PFSK-1 (cell line): Measurements from ENCODE around the gene MIX23.

Experiments used
- POLR2AphosphoS5 ChIP-seq: IDR thresholded peaks from 2 replicates; pipeline ENCODE4 v1.6.1; 2012; ENCODE audit warnings: low read depth, mild to moderate bottlenecking, control low read depth, low read length, moderate library complexity
- SIN3A ChIP-seq: IDR thresholded peaks from 2 replicates; pipeline ENCODE4 v1.6.1; 2012; ENCODE audit warnings: mild to moderate bottlenecking, low read length, moderate library complexity, borderline replicate concordance; ENCODE audit not compliant: insufficient read depth
- TAF1 ChIP-seq: IDR thresholded peaks from 2 replicates; pipeline ENCODE4 v1.6.1; 2012; ENCODE audit warnings: low read length, control low read depth, borderline replicate concordance; ENCODE audit not compliant: insufficient read depth
- TF ChIP-seq, protein P1 (sequence below), 2 experiments: IDR thresholded peaks; 2 replicates each; pipeline versions ENCODE4 v1.6.1 to v1.8.0; 2011 to 2012; ENCODE audit warnings: low read depth in 2 of 2, low read length in 2 of 2, control low read depth in 1 of 2, inconsistent platforms in 1 of 2, mild to moderate bottlenecking in 1 of 2, moderate library complexity in 1 of 2; ENCODE audit not compliant: insufficient read depth in 1 of 2

DNA sequence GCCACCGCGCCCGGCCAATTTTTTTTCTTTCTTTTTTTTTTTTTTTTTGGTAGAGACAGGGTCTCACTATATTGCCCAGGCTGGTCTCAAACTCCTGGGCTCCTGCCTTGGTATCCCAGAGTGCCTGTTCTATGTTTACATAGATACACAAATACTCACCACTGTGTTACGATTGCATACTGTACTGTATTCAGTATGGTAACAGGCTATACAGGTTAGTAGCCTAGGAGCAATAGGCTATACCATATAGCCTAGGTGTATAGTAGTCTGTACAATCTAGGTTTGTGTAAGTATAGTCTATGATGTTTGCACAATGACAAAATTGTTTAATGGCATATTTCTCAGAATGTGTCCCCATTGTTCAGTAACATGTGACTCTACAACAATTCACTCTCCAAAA lies 31.4 kb downstream of the MIX23 start:
- TF ChIP-seq SIN3A: no peak
- TF ChIP-seq, protein P1, sequence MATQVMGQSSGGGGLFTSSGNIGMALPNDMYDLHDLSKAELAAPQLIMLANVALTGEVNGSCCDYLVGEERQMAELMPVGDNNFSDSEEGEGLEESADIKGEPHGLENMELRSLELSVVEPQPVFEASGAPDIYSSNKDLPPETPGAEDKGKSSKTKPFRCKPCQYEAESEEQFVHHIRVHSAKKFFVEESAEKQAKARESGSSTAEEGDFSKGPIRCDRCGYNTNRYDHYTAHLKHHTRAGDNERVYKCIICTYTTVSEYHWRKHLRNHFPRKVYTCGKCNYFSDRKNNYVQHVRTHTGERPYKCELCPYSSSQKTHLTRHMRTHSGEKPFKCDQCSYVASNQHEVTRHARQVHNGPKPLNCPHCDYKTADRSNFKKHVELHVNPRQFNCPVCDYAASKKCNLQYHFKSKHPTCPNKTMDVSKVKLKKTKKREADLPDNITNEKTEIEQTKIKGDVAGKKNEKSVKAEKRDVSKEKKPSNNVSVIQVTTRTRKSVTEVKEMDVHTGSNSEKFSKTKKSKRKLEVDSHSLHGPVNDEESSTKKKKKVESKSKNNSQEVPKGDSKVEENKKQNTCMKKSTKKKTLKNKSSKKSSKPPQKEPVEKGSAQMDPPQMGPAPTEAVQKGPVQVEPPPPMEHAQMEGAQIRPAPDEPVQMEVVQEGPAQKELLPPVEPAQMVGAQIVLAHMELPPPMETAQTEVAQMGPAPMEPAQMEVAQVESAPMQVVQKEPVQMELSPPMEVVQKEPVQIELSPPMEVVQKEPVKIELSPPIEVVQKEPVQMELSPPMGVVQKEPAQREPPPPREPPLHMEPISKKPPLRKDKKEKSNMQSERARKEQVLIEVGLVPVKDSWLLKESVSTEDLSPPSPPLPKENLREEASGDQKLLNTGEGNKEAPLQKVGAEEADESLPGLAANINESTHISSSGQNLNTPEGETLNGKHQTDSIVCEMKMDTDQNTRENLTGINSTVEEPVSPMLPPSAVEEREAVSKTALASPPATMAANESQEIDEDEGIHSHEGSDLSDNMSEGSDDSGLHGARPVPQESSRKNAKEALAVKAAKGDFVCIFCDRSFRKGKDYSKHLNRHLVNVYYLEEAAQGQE (IDR thresholded peaks at IDR 0.05; ENCODE audit: insufficient read depth in 1 of 2, low read depth in 2 of 2, low read length in 2 of 2): no peak
- no peak for TF ChIP-seq POLR2AphosphoS5
- TF ChIP-seq TAF1: no peak
